DOHH2 (cell line): ENCODE measurements around the gene GLI3.

Source experiments
- H3F3A ChIP-seq: fragments of 200-600 bp; sonication (generic), shearing (Covaris generic); 2 replicates; pipeline ENCODE4 v1.6.0; 2016; ENCODE audit warnings: antibody characterized with exemption, mild to moderate bottlenecking; ENCODE audit not compliant: control insufficient read depth, insufficient read depth
- H3K27ac ChIP-seq: fragments of 200-600 bp; sonication (generic); 2 replicates; pipeline ENCODE4 v1.5.1; 2014; ENCODE audit warnings: low read depth, mild to moderate bottlenecking, low read length, moderate library complexity
- H3K27me3 ChIP-seq: fragments of 200-600 bp; sonication (generic); 2 replicates; pipeline ENCODE4 v1.6.1; 2014; ENCODE audit warnings: mild to moderate bottlenecking, low read length, mixed read lengths; ENCODE audit not compliant: control insufficient read depth
- H3K36me3 ChIP-seq: fragments of 200-600 bp; sonication (generic); 2 replicates; pipeline ENCODE4 v1.6.1; 2014; ENCODE audit warnings: mild to moderate bottlenecking, low read length, moderate library complexity, mixed read lengths; ENCODE audit not compliant: control insufficient read depth
- H3K4me1 ChIP-seq: fragments of 200-600 bp; sonication (generic); 2 replicates; pipeline ENCODE4 v1.6.1; 2014; ENCODE audit warnings: mild to moderate bottlenecking, low read length, mixed read lengths; ENCODE audit not compliant: control insufficient read depth
- H3K4me2 ChIP-seq: fragments of 200-600 bp; sonication (generic); 2 replicates; pipeline ENCODE4 v1.6.0; 2014; ENCODE audit warnings: mild to moderate bottlenecking, low read length, moderate library complexity
- H3K4me3 ChIP-seq: fragments of 200-600 bp; sonication (generic); 2 replicates; pipeline ENCODE4 v1.5.1; 2014; ENCODE audit warnings: mild to moderate bottlenecking, low read length, mixed read lengths
- H3K79me2 ChIP-seq: fragments of 200-600 bp; sonication (generic); 2 replicates; pipeline ENCODE4 v1.6.1; 2014; ENCODE audit warnings: mild to moderate bottlenecking, low read length, mixed read lengths; ENCODE audit not compliant: control insufficient read depth
- H3K9me2 ChIP-seq: fragments of 200-600 bp; sonication (generic); replicated peaks from 2 replicates; pipeline ENCODE4 v1.6.1; 2014; ENCODE audit warnings: mild to moderate bottlenecking, low read length, mixed read lengths; ENCODE audit not compliant: control insufficient read depth
- H3K9me3 ChIP-seq: fragments of 200-600 bp; sonication (generic); 2 replicates; pipeline ENCODE4 v1.6.1; 2014; ENCODE audit warnings: antibody characterized with exemption, low read length, mixed read lengths; ENCODE audit not compliant: control insufficient read depth, insufficient read depth
- H4K20me1 ChIP-seq: fragments of 200-600 bp; sonication (generic); 2 replicates; pipeline ENCODE4 v1.6.0; 2014; ENCODE audit warnings: low read depth, mild to moderate bottlenecking, antibody characterized with exemption, low read length, moderate library complexity; ENCODE audit not compliant: control insufficient read depth, insufficient read depth
- EZH2phosphoT487 ChIP-seq: fragments of 200-600 bp; sonication (generic); IDR thresholded peaks from 2 replicates; pipeline ENCODE4 v1.6.1; 2017; ENCODE audit warnings: borderline replicate concordance, mild to moderate bottlenecking, antibody characterized with exemption, low read length, moderate library complexity, mixed read lengths
- TF ChIP-seq, protein P1 (sequence below): fragments of 200-600 bp; sonication (generic); IDR thresholded peaks from one replicate; pipeline ENCODE4 v1.5.1; 2014; ENCODE audit warnings: antibody characterized with exemption, mild to moderate bottlenecking, low read depth, low read length; ENCODE audit not compliant: poor library complexity, severe bottlenecking

The GLI3 gene

DNA sequence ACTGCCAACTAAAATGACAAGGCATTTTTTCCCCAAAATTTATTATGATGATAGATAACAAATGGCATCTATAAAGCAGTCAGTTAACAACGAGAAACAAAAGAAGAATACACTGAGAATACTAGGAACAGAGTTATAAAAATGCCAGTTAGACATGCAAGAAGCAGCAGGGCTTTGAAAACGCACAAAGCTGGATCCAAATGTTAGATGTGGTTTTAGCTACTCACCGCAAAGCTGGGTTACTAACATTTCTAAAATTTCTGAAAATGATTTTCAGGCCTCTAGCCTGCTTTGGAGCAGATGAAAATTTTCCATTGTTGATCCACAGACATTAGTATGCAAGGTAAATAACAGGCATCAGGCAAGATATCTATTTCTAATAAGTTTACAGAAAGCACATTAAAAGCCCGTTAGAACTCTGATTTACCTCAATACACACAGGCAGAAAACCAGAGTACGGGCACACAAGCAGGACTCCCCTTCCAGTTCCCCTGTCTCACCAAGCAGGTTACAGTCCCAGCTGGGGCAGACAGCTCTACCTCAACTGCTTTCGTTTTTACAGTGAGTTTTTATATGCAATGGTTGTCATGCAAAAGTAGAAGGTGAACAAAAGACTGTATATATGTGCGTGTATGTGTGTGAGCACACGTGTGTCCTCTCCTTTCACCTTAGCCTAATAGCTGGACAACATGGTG, 37.9 kb downstream of the GLI3 start:
- no peak for TF ChIP-seq EZH2phosphoT487
- TF ChIP-seq, protein P1, sequence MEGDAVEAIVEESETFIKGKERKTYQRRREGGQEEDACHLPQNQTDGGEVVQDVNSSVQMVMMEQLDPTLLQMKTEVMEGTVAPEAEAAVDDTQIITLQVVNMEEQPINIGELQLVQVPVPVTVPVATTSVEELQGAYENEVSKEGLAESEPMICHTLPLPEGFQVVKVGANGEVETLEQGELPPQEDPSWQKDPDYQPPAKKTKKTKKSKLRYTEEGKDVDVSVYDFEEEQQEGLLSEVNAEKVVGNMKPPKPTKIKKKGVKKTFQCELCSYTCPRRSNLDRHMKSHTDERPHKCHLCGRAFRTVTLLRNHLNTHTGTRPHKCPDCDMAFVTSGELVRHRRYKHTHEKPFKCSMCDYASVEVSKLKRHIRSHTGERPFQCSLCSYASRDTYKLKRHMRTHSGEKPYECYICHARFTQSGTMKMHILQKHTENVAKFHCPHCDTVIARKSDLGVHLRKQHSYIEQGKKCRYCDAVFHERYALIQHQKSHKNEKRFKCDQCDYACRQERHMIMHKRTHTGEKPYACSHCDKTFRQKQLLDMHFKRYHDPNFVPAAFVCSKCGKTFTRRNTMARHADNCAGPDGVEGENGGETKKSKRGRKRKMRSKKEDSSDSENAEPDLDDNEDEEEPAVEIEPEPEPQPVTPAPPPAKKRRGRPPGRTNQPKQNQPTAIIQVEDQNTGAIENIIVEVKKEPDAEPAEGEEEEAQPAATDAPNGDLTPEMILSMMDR = no peak
- Histone ChIP-seq H3K27ac (no peak overlapping the region), H3K4me1 (no peaks in the 10 kb centered on the region)

DNA sequence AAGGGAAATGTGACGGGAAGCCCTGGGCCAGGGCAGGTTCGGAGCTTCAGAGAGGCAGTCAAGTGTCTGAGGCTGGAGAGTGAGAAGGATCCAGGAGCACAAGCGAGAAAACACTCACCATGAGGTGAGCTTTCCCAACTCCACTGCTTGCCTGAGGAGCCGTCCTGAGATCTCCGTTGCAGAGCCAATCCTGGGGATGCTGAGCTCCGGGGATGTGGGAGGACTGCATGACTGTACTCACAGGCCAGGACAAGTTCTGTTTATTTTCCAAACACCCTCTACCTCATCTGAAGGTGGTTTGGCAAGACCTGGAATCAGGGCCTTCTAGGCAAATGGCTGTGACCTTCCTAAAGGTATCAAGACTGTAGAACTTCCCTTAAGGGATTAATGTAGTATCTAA, 38.7 kb downstream of the GLI3 start:
- no peaks in the 10 kb centered on the region for H3K27me3 ChIP-seq
- H3K4me2 ChIP-seq = no peak overlapping the region
- H3K36me3 ChIP-seq = no peaks in the 10 kb centered on the region
- H3K4me3 ChIP-seq = no peak overlapping the region
- no peaks in the 10 kb centered on the region for H3K9me3 ChIP-seq
- H3K4me1 ChIP-seq = no peaks in the 10 kb centered on the region
- no peaks in the 10 kb centered on the region for H4K20me1 ChIP-seq
- H3K79me2 ChIP-seq = no peaks in the 10 kb centered on the region
- H3K9me2 ChIP-seq = no peaks in the 10 kb centered on the region
- TF ChIP-seq, protein P1 = no peak
- TF ChIP-seq EZH2phosphoT487 = no peak
- no peaks in the 10 kb centered on the region for H3F3A ChIP-seq
- no peak overlapping the region for H3K27ac ChIP-seq

More for the DNA sequence above, 37.9 kb downstream of the GLI3 start:
- Histone ChIP-seq H3K27me3 (no peaks in the 10 kb centered on the region), H3K4me2 (no peak overlapping the region), H3K79me2 (no peaks in the 10 kb centered on the region), H4K20me1 (no peaks in the 10 kb centered on the region), H3K9me3 (no peaks in the 10 kb centered on the region), H3K36me3 (no peaks in the 10 kb centered on the region), H3K4me3 (no peak overlapping the region), H3K9me2 (no peaks in the 10 kb centered on the region), H3F3A (no peaks in the 10 kb centered on the region)

DNA sequence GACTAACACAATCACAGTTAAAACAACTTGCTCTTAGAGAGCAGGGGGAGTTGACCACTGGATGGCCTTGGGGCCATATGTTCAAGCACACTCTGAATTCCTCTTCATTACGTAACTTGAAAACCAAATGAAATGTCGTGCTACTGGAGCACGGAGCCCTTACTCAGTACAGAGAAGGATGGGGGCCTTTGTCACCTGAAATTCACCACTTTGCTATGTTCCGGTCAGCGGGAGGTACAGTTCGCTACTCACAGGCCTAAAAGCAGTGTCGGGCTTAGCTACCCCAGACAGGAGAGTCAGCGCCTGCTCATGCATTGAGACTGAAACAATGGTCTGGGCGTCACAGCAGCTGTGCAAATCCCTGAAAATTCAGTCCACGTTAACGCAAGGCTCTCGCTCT, 39.6 kb downstream of the GLI3 start:
- H4K20me1 ChIP-seq = no peaks in the 10 kb centered on the region
- H3K4me3 ChIP-seq = no peak overlapping the region
- no peaks in the 10 kb centered on the region for H3K4me1 ChIP-seq
- H3K36me3 ChIP-seq = no peaks in the 10 kb centered on the region
- TF ChIP-seq EZH2phosphoT487 = no peak
- TF ChIP-seq, protein P1 = no peak
- no peaks in the 10 kb centered on the region for H3K79me2 ChIP-seq
- H3K9me2 ChIP-seq = no peaks in the 10 kb centered on the region
- no peak overlapping the region for H3K4me2 ChIP-seq
- H3F3A ChIP-seq = no peaks in the 10 kb centered on the region
- H3K9me3 ChIP-seq = no peaks in the 10 kb centered on the region
- H3K27ac ChIP-seq = no peak overlapping the region
- no peaks in the 10 kb centered on the region for H3K27me3 ChIP-seq
